Measurements from ENCODE around the gene SENP6. TPM values are rescaled to one million over a fixed set of nuclear protein-coding genes. Genes with fewer than 3 reads are reported as not detected.

The SENP6 gene
- total and polyA plus RNA-seq, 3 donors from 2014 or later = 42.7 to 152 (median 151) TPM

- no peaks in the 10 kb centered on the region for H3K27me3 ChIP-seq
- TF ChIP-seq CTCF (IDR thresholded peaks at IDR 0.05) = no peak
- TF ChIP-seq POLR2A (IDR thresholded peaks at IDR 0.05) = no peak
- intact Hi-C loops (cut with DNase I; ENCODE audit: low total_unique reads) = no loop called here
- 84 to 86% methylated on average over 3 of the region's 3 CpGs for WGBS, 2 donors
- no peaks in the 10 kb centered on the region for H3K36me3 ChIP-seq (ENCODE audit: low read depth, missing control alignments)
- H3K4me1 ChIP-seq = peaks cover 43% of the 10 kb centered on the region
- no peaks in the 10 kb centered on the region for H3K9me3 ChIP-seq
- no peak for DNase-seq
- H3K27ac ChIP-seq = no peak overlapping the region
- no peak overlapping the region for H3K4me3 ChIP-seq
These were observed 6.6 kb downstream of the SENP6 start for GRCh38 chr6:75608304-75608703.

GRCh38 chr6:75608956-75609533, 7.4 kb downstream of the SENP6 start:
- no peak for TF ChIP-seq CTCF (IDR thresholded peaks at IDR 0.05)
- Histone ChIP-seq H3K27me3 (no peaks in the 10 kb centered on the region), H3K4me1 (peaks cover 41% of the 10 kb centered on the region), H3K27ac (no peak overlapping the region), H3K9me3 (no peaks in the 10 kb centered on the region), H3K4me3 (no peak overlapping the region), H3K36me3 (ENCODE audit: low read depth, missing control alignments) (no peaks in the 10 kb centered on the region)
- no peak for DNase-seq
- intact Hi-C loops (cut with DNase I; ENCODE audit: low total_unique reads) = no loop called here
- 63 to 66% methylated on average over 4 of the region's 4 CpGs for WGBS, 2 donors

GRCh38 chr6:75609639-75610590, 8.2 kb downstream of the SENP6 start:
- 83 to 85% methylated on average over 6 of the region's 6 CpGs for WGBS, 2 donors
- peak overlapping the region in 1 of 2 donors; percentile 9 for H3K27ac ChIP-seq
- H3K4me1 ChIP-seq = peaks cover 37% of the 10 kb centered on the region
- no peak for DNase-seq
- H3K9me3 ChIP-seq = no peaks in the 10 kb centered on the region
- TF ChIP-seq POLR2A (IDR thresholded peaks at IDR 0.05) = no peak
- no peak for TF ChIP-seq CTCF (IDR thresholded peaks at IDR 0.05)
- H3K27me3 ChIP-seq = no peaks in the 10 kb centered on the region
- no peak overlapping the region for H3K4me3 ChIP-seq
- H3K36me3 ChIP-seq (ENCODE audit: low read depth, missing control alignments) = no peaks in the 10 kb centered on the region
- intact Hi-C loops (cut with DNase I; ENCODE audit: low total_unique reads) = no loop called here

- Histone ChIP-seq H3K9me3 (no peaks in the 10 kb centered on the region), H3K4me1 (peaks cover 41% of the 10 kb centered on the region), H3K27ac (no peak overlapping the region), H3K27me3 (no peaks in the 10 kb centered on the region), H3K4me3 (no peak overlapping the region), H3K36me3 (ENCODE audit: low read depth, missing control alignments) (no peaks in the 10 kb centered on the region)
- TF ChIP-seq CTCF (IDR thresholded peaks at IDR 0.05) (no peak), POLR2A (IDR thresholded peaks at IDR 0.05) (no peak)
- DNase-seq = no peak
- intact Hi-C loops (cut with DNase I; ENCODE audit: low total_unique reads) = no loop called here
- WGBS, 2 donors = 30 to 44% methylated on average over 2 of the region's 2 CpGs
These were observed 9.5 kb downstream of the SENP6 start for GRCh38 chr6:75611011-75611701.
